Glomerular visceral epithelial cell (primary cell): ENCODE results near the gene DMKN.

Experiments used
- DNase-seq: peaks from one replicate; pipeline ENCODE4 v3.0.0-alpha.2; 2016; ENCODE audit errors: extremely low spot score

The DMKN gene, protein sequence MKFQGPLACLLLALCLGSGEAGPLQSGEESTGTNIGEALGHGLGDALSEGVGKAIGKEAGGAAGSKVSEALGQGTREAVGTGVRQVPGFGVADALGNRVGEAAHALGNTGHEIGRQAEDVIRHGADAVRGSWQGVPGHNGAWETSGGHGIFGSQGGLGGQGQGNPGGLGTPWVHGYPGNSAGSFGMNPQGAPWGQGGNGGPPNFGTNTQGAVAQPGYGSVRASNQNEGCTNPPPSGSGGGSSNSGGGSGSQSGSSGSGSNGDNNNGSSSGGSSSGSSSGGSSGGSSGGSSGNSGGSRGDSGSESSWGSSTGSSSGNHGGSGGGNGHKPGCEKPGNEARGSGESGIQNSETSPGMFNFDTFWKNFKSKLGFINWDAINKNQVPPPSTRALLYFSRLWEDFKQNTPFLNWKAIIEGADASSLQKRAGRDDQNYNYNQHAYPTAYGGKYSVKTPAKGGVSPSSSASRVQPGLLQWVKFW

DNA sequence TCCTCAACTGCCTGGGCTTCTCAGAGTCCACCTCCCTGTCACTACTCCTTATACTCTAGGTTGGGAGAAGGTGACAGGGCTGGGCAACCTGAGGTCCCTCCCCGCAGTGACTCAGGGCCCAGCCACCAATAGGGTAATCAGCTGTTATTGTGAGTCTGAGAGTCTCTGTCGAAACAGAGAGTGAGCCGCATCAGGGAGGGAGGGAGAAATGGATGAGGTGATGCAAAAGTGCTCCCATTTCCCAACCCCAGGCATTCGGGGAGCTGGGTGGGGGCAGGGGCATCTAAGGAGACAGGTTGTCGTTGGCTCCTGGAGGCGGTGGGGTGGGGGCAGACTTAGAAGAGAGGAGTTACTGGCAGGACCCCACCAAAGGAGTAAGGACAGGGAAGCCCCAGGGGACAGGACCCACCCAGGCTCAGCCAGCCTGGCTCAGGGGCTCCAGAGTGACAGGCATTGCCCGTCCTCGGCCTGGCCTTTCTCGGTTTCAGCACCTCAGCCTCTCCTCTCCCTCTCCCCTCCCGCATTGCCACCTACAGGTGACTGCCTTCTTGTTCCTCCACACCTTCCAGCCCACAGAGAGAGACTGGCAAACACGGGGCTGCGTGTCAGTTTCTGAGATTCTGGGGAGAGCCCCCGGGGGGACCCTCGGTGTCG lies at the start of gene DMKN:
DMKN (minus strand) TSS at position 22 of the 654 bp plus-strand sequence. CDS start 174 bp downstream, outside the sequence.
- no peak for DNase-seq

DNA sequence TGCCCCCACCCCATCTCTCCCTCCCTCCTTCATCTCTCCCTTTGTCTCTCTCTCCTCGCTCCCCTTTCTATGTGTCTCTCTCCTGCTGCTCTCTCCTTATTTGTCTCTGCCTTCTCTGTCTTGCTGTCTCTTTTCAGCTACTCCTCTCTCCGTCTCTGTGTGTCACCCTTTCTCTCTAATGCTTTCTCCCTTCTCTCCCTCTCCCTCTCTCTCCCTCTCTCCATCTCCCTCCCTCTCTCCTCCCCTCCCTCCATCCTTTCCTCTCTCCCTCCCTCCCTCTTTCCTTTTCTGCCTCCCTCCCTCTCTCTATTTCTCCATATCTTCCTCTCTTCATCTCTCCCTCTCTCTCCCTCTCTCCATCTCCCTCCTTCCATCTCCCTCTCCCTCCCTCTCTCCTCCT lies 49.3 kb upstream of the DMKN start:
- DNase-seq = no peak

DNA sequence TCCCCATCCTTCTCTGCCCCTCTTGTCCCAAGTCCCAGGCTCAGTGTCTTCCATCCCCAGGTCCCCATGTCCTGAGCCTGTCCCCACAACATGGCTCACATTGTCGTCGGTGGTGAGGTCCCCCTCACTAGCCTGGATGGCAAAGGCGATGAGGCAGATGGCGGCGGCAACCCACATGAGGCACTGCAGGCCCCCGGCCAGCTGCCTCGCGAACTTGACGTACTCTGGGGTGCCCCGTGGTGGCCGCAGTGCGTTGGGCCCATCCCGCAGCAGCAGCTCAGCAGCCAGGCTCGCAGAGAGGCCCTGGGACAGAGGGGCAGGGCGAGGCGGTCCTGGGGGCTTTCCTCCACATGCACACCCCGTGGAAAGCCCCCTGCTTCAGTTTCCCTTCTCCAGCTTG lies 48.9 kb upstream of the DMKN start:
- no peak for DNase-seq

DNA sequence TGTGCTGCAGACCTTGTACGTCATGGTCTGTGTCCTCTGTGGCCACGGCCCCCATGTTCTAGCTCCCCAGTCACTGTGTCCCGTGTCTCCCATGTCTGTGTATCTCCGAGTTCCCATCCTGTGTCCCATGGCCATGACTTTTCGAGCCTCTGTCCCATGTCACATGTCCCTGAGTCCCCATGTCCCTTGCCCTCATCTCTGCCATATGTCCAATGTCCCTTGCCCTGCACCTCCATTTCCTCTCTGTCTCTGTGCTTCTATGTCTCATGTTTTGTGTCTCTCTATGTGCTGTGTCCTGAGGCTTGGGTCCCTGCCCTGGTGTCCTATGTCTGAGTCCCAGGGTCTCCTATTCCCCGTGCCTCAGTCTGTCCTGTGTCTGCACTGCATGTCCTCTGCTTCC lies 48.0 kb upstream of the DMKN start:
- DNase-seq = no peak

DNA sequence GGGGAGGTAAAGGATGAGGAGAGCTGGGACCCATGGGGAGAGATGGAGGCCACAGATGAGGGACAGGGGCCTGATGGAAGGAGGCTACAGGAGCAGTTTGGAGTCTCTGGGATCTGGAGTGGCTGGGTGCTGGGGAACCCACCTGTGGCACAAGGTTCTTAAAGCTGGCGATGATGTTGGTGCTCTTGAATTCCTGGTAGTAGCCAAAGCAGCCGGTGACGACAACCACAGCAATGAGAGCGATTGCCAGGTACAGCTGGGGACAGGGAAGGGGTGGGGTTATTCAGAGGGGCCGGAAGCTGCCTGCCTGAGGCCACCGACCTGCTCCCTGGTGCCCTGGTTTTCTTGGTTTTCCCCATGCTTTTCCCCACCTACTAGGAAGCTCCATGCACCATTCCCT lies 47.2 kb upstream of the DMKN start:
- no peak for DNase-seq

DNA sequence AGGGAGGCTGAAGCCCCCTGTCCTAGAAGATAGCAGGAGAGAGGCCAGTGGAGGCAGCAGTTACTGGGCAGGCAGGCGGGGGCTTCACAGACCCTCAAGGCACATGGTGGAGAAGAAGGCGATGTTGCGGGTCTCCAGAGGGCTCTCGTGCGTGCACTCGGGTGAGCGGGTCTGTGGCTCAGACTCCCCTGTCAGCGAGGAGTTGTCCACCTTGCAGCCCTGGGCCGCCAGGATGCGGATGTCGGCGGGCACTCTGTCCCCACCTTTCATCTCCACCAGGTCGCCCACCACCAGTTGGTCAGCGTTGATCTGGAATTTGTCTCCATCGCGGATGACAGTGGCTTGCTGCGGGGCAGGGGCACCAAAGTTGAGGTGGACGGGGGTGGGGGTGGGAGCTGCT lies 46.8 kb upstream of the DMKN start:
- no peak for DNase-seq

DNA sequence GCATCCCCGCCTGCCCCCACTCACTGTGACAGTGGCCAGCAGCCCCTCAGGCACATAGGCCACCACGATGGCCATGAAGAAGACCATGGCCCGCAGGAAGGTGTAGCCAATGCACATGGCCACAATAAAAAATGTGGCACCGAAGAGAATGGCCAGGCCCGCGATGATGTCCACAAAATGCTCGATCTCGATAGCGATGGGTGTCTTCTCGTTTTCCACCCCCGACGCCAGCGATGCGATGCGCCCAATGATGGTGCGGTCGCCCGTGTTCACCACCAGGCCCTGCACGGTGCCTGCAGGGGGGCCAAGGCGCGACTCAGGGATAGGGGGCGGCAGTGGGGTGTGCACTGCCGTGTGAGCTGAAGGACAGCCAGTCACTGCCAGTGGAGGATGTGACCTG lies 46.3 kb upstream of the DMKN start:
- no peak for DNase-seq

DNA sequence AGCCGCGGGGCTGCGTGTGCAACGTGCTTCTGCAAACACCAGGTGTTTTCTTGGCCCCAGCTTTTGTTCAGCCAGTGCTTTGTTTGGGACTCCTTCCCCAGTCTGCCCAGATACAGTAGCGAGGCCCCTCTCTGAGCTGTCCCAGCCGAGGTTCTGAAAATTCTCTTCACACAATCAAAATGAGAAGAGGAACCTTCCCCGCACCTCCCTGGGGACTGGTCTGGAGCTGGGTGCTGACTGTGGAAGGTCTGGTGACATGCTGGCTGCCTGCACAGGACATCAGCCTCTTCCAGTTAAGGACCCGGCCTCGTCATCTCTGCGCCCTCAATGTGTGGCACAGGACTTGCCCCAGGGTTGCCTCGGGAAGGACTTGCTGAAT lies 45.8 kb upstream of the DMKN start:
- DNase-seq = no peak

DNA sequence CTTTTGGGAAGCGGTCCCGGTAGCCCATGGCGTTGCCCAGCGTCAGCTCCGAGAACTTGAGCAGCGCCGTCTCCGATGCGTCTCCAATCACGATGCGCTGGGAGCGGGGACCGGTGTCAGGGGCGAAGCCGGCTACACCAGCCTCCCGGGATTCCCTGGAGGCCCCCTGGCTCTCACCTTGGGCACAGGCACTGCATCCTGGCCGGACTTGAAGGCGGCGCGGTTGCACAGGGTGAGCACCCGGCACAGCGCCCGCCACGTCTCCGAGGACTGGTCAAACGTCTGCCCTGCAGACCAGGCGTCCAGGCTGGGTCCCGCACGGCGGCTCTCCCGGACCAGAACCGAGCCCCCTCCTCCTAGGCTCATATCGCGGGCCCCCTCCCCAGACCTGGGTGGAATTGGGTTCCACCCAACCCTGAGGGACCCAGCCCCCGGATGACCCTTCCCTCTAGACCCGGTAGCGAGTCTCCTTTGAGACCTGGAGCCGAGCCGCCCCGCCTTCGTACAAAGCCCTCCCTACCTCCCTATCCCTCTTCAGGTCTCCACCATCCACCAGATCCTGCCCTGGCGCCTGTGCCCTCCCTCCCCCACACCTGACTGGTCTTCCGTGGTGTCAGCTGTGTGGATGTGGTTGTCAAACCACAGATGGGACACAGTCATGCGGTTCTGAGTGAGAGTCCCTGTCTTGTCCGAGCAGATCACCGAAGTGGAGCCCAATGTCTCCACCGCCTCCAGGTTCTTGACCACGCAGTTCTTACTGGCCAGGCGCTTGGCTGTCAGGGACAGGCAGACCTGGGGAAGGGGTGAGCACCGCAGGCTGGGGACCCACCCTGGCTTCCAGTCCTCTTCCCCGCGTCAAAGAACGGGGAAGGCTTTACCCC lies 45.2 kb upstream of the DMKN start:
- DNase-seq = no peak

DNA sequence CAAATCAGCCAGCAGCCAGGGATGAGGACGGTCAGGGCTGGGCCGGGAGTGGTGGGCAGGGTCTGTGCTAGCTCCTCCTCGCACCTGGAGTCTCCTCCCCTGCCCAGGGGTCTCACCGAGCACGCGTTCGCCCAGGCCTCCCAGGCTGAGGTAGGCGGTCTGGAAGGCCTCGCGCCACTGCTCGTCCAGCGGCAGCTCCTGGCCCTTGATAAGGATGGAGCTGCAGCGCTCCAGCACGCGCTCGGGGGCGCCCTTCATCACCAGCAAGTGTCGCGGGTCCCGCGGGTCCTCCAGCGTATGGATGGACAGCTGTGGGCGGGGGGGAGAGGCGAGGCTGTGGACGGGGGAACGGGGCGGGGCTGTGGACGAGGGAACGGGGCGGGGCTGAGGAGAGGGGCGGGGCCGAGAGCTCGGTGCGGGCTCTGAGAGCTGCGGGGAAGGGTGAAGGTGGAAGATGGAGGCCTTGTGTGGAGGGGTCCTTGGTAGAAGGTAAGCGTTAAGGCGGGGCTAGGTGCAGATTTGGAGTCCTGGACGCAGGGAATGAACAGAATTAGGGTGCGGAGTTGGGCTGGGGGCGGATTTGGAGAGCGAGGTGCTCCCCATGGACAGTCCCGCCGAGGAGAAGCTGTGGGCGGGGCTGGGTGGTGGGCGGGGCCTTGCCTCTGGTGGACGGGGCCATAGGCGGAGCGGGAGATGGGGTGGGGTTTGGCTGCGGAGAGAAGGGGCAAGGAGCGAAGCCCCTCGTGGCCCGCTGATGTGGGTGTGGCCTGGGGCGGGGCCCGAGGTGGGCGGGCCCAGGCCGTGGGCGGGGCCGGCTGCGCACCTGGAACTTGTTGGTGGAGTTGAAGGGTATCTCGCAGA lies 44.3 kb upstream of the DMKN start:
- no peak for DNase-seq

DNA sequence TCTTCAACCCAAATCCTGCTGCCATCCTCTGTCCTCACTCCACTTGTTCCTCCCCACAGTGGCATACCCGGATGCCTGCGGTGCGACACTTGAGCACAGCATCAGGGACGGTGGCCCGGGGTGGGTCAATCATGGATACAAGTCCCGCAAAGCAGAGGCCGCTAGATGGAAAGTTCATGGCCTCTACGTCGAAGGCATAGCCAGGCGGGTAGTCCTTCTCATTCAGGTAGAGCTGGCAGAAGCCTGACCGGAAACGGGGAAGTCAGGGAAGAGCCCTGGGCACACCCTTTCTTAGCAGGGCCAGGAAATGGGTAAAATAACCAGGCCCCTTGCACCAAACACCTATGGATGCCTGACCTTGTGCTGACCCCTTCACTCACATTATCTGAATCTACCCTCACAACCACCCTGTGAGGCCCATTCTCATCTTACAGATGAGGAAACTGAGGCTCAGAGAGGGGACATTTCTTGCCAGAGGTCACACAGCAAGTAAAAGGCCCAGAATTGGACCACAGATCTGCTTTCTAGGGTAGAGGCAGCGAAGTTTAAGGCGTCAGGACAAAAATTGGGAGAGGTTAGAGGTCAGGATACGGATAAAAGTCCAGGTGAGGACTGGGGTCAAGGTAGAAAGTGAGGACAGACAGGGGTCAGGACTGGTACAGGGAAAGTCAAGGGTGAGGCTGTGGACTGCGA lies 43.5 kb upstream of the DMKN start:
- DNase-seq = no peak

DNA sequence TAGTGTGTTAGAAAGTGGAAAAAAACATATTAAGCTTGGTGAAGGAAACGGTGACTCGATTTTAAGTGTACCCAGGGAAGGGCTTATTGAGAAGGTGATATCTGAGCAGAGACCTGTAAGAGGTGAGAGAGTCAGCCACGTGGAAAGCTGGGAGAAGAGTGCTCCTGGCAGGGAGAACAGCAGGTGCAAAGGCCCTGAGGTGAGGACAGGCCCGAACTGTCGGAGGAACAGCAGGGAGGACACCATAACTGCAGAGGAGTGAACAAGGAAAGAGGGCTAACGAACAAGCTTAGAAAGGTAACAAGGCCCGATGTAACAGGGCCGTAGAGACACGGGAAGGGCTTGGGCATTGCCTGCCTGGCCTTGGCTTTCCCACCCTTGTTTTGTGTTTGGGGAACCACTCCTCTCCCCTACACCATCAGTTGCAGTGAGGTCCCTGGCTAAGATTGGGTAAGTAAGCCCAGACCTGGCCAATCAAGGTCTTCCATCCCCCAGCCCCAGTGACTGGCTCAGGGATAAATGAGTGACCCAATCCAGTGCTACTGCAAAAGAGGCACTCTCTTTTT lies 42.7 kb upstream of the DMKN start:
- DNase-seq = no peak

DNA sequence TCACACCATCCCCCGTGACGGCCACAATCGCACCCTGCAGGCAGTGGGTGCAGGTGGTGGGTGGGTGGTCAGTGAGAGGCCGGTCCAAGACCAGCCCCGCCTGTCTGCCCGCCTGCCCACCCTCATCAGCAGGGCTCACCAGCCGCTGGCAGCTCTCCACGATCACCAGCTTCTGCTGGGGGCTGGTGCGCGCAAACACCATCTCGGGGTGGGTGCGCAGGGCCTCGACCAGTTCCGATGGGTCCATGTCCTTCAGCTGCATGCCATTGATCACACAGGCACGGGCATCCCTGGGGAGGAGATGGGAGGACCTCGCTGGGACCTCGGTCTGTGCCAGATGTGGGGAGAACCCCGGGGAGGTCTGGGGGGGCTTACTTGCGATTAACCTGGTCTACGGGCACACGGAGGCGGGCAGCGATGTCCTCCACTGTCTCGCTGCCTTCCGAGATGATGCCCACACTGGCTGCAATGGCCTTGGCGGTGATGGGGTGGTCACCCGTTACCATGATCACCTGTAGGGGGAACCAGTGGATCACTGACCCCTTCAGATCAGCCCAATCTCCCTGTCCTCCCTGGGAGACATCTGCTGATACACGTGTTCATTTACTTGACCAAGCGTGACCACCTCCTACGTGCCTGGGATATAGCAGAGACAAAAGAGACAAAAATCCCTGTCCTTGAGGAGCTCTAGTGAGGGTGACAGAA lies 42.0 kb upstream of the DMKN start:
- peak; percentile 58 for DNase-seq

DNA sequence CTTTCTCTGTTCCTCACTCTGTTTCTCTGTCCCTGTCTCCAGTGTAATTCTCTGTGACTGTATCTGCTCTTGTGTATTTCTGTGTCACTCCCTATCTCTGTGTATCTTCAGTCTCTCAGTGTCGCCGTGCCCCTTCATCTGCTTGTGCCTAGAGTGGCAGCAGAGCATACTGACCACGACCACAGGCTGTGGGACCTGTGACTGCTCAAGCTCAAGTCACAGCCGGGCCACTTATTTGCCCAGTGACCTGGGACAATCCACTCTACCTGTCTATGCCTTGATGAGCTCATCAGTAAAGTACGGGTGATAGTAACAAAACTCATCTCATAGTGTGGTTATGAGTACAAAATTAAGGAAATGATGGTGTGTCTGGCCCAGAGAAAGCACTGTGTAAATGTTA lies 40.6 kb upstream of the DMKN start:
- DNase-seq = no peak

DNA sequence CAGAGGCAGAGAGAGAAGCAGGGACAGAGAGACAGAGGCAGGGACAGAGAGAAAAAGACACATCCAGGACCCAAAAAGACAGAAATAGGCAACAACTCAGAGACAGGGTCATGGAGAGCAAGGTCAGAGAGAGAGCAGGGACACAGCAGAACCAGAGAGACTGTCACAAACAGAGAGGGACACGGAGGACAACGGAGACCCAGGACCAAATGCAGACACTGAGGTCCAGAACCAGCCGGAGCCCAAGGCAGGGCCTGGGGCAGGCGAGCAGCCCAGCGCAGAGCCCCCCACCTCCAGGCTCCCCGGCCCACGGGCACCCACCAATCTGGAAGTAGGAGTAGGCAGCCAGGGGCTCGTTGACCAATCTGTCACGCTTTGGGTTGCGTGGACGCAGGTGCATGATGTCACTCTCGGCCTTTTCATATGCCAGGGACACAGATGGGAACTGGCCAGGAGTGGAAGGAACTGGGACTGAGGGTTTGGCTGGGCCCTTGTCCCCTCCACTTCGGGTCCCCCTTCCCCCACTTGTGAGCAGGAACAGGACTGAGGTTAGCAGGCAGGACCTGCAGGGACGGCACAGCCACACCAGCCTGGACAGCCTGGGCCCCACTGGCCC lies 40.0 kb upstream of the DMKN start:
- DNase-seq = no peak

DNA sequence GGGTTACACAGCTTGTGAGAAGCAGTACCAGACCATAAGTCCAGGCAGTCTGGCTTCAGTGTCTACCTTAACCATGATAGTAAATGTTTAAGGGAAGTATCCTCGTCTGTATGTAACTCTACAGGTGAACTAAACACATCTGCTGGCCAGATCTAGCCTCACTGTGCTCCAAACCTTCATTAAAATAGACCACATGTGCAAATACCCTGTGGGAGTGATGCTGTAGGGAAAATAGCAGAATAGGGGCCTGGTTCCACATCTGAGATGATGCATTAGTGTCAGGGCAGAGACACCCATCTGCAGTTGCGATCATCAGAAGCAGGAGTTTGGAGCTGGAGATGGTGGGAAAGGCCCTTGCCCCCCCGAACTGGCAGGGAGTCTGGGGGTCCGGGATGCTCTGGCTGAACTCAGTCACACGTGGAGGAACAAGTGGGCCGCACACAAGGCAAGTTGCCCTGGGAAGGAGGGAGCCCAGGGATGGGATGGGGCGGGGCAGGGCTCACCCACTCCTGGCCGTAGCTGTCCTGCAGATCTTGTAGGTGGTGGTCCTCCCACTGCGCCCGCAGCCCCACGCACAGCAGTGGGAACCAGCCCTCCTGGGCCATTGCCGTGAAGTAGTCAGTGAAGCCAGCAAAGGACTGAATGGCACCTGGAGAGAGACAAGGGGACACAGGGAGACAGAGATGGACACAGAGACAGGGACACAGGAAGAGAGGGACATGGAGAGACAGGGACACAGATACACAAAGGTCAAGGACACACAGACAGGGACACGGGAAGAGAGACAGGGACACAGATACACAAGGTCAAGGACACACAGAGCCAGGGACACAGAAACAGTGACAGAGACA lies 39.3 kb upstream of the DMKN start:
- no peak for DNase-seq

DNA sequence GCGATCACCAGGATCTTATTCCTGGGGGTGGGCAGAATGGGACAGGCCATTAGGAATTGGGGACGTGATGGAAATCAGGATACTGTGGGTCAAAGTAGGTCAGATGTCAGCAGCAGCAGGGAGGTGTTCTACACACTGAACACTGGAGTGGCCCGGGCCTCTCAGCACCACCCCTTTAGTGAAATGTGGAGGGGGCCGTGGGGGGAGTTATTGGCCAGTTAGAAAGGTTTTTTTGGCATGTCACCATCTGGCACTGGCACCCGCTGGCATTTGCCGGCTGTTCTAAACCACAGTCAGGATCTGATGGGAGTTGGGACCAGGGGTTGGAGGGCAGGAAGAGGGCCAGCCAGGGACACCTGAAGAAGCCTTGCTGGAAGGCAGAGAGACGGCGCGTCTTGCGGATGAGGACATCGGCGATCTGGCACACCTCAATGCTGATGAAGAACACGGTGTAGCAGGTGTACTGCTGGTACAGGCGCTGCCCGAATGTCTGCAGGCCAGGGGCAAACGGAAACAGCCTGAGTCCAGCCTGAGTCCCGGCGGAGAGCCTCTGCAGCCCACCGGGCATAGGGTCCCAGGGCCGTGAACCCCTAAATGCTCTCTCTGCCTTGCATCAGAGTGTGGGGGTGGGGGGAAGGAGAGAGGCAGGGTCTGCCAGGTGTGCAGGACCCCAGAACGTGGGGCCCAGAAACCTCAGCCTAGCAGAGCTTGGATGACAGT lies 37.8 kb upstream of the DMKN start:
- DNase-seq = no peak
